ENCODE data around the gene FHIT. TPM values are rescaled to one million over a fixed set of nuclear protein-coding genes. Genes with fewer than 3 reads are reported as not detected.
A peak's percentile ranks its signal among the peaks of the same experiment; 100 is the strongest.

The FHIT gene
- polyA plus RNA-seq, 1 donor: 35.8 TPM

DNA sequence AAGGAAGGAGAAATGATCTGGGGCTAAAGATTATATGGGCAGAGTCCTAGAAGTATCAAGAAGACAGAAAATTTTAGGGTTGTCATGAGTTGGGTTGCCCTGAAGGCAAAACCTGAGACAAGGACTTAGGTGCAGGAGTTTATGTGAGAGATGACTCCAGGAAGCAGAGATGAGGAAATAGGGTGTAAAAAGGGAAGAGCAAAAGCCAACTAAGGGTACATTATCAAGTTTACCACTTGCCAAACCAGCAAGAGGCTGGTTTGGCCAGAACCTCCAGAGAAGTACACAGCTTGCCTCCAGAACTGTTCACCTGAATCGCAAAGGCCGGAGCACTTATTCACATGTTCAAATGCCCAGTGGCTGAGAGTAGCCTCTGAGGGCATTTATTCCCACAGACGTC lies 116.7 kb downstream of the FHIT start:
- Histone ChIP-seq H3K36me3 (ENCODE audit: control insufficient read depth, insufficient read depth, low read length) (no peaks in the 10 kb centered on the region), H3K4me1 (ENCODE audit: control insufficient read depth, insufficient read depth, low read length) (no peaks in the 10 kb centered on the region), H3K27ac (ENCODE audit: low read length) (no peak overlapping the region), H3K4me3 (ENCODE audit: low read length) (no peak overlapping the region), H3K27me3 (ENCODE audit: control insufficient read depth, insufficient read depth, low read length) (no peaks in the 10 kb centered on the region), H3K9me3 (ENCODE audit: control insufficient read depth, low read depth, low read length) (no peaks in the 10 kb centered on the region)
- no peak for DNase-seq
- no CpG with 5 or more reads among the region's 3 CpGs for WGBS (ENCODE audit: insufficient coverage, low lambda C conversion rate)

DNA sequence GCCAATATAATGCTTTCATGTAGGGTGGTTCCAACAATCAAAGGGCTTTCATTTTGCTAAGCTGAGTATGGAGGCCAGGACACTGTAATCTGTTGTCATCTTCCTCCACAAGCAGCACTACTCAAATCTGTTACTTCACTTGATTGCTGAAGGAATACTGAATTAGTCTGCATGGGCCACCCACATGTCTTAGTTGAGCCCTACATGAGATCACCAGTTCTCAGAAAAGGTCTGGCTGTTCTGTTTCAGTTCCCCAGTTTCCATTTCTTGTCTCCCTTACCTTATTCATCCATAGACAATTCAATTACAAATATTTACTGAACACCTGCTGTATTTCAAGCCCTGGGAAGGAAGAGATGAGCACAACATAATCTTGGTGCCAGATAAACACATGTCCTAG lies 119.2 kb downstream of the FHIT start:
- Histone ChIP-seq H3K4me3 (ENCODE audit: low read length) (no peak overlapping the region), H3K36me3 (ENCODE audit: control insufficient read depth, insufficient read depth, low read length) (no peaks in the 10 kb centered on the region), H3K9me3 (ENCODE audit: control insufficient read depth, low read depth, low read length) (no peaks in the 10 kb centered on the region), H3K27me3 (ENCODE audit: control insufficient read depth, insufficient read depth, low read length) (no peaks in the 10 kb centered on the region), H3K27ac (ENCODE audit: low read length) (no peak overlapping the region), H3K4me1 (ENCODE audit: control insufficient read depth, insufficient read depth, low read length) (no peaks in the 10 kb centered on the region)
- no peak for DNase-seq

DNA sequence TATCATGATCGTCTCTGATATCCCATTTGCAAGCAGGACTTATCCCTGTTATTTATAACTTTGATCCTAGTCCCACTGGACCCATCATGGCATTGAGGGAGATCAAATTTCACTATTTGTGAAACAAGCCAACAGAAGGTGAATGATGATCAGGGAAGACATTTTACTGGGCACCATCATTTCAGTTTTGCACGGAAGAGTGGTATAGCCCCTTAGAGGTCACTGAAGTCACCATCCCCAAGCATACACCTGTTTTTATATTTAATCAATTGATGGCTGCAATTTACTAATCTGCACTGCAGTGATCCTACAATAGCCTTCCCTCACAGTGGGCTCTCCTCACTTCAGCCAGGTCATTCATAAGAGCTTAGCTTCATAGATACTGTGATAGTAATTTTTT lies 132.4 kb downstream of the FHIT start:
- no peaks in the 10 kb centered on the region for H3K9me3 ChIP-seq (ENCODE audit: control insufficient read depth, low read depth, low read length)
- WGBS (ENCODE audit: insufficient coverage, low lambda C conversion rate): no CpG with 5 or more reads among the region's 2 CpGs
- H3K36me3 ChIP-seq (ENCODE audit: control insufficient read depth, insufficient read depth, low read length): no peaks in the 10 kb centered on the region
- H3K4me3 ChIP-seq (ENCODE audit: low read length): no peak overlapping the region
- H3K27ac ChIP-seq (ENCODE audit: low read length): no peak overlapping the region
- no peaks in the 10 kb centered on the region for H3K4me1 ChIP-seq (ENCODE audit: control insufficient read depth, insufficient read depth, low read length)
- no peaks in the 10 kb centered on the region for H3K27me3 ChIP-seq (ENCODE audit: control insufficient read depth, insufficient read depth, low read length)
- no peak for DNase-seq

DNA sequence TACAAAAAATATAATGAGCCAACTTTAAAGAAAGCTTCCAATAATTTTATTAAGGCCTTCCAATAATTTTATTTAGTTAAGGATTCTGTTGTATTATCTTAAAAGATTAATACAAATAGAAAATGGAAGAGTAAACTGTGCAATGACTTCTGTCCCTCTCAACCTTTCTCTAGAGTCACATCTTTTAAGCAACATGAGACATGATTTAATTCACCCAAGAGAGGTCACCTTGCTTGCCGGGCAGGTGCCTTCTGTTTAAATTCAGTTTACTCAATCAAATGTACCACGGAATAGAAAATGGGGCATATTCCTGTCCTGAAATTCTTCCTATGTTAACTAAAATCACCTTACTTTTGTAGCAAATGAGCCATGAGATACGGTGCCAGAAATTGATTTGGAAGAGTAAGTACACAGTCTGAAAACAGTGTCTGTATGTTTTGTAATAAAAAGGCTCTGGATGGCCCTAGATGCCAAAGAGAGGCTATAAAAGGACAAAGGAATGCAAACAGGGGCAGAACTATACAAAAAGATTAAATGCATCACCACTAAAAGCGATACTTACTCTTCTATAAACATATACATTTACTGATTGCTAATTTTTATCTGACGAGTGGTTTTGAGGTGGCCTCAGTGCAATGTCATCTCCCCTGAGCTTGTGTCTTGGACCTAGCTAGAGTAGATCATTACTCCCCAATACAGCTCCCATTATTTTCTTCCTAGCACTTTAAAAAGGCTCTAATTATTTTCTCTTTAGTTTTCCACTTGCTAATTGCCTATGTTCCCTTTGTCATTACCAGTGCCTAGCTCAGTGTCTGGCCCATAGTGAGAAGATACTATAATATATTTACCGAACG lies 134.0 kb downstream of the FHIT start:
- no peaks in the 10 kb centered on the region for H3K36me3 ChIP-seq (ENCODE audit: control insufficient read depth, insufficient read depth, low read length)
- no peak overlapping the region for H3K4me3 ChIP-seq (ENCODE audit: low read length)
- H3K27me3 ChIP-seq (ENCODE audit: control insufficient read depth, insufficient read depth, low read length): no peaks in the 10 kb centered on the region
- no peak for DNase-seq
- H3K9me3 ChIP-seq (ENCODE audit: control insufficient read depth, low read depth, low read length): no peaks in the 10 kb centered on the region
- WGBS (ENCODE audit: insufficient coverage, low lambda C conversion rate): 93% methylated on average over 3 of the region's 7 CpGs
- H3K4me1 ChIP-seq (ENCODE audit: control insufficient read depth, insufficient read depth, low read length): no peaks in the 10 kb centered on the region
- no peak overlapping the region for H3K27ac ChIP-seq (ENCODE audit: low read length)

DNA sequence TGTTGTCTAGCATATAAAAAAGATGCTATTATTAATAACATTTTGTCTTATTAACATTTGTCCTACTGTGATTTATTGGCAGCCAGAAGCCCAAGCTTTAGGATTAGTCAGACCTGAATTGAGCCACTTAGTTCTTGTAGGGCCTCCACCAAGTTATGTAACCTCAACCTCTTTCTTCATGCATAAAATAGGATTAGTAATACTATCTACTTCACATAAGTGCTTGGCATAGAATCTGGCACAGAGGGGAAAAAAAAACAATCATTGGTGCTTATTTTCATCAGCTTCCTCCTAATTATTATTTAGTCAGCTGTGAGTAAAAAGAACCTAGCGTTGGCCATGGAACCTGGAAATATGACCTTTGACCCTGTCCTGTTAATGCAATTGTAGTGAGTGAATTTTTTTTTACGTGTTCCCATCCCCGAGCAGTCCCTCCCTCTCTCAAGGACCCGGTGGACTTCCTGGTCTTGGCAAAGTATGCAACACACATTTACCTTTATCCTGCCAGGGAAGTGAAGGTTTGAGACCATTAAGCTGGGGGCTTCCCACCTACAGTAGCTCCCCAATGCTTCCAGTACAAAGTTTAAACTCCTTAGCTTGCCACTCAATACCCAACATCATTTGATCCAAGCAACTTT lies 136.8 kb downstream of the FHIT start:
- no peak overlapping the region for H3K27ac ChIP-seq (ENCODE audit: low read length)
- no peaks in the 10 kb centered on the region for H3K9me3 ChIP-seq (ENCODE audit: control insufficient read depth, low read depth, low read length)
- H3K4me3 ChIP-seq (ENCODE audit: low read length): no peak overlapping the region
- H3K36me3 ChIP-seq (ENCODE audit: control insufficient read depth, insufficient read depth, low read length): no peaks in the 10 kb centered on the region
- no peaks in the 10 kb centered on the region for H3K4me1 ChIP-seq (ENCODE audit: control insufficient read depth, insufficient read depth, low read length)
- DNase-seq: peak in 1 of 2 donors; percentile 9
- WGBS (ENCODE audit: insufficient coverage, low lambda C conversion rate): no CpG with 5 or more reads among the region's 4 CpGs
- no peaks in the 10 kb centered on the region for H3K27me3 ChIP-seq (ENCODE audit: control insufficient read depth, insufficient read depth, low read length)

DNA sequence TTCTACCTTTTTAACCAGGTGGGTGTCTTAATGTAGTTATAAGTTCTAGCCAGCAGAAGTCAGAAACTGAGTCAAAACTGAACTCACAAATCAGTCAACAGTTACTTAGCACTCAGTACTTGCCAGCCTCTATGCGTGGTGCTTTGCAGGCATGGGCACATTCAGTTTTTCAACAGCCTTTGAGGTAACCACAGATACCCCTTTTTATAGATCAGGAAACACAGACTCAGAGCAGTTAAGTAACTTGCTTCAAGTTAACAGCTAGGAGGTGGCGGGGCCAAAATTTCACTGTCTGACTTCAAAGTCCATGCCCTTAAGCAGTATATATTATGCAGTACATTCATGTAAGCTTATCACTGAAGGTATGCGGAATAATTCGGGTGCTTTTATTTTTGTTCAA lies 139.4 kb downstream of the FHIT start:
- no CpG with 5 or more reads among the region's 4 CpGs for WGBS (ENCODE audit: insufficient coverage, low lambda C conversion rate)
- no peaks in the 10 kb centered on the region for H3K4me1 ChIP-seq (ENCODE audit: control insufficient read depth, insufficient read depth, low read length)
- H3K9me3 ChIP-seq (ENCODE audit: control insufficient read depth, low read depth, low read length): no peaks in the 10 kb centered on the region
- no peaks in the 10 kb centered on the region for H3K36me3 ChIP-seq (ENCODE audit: control insufficient read depth, insufficient read depth, low read length)
- no peak overlapping the region for H3K27ac ChIP-seq (ENCODE audit: low read length)
- DNase-seq: no peak
- H3K27me3 ChIP-seq (ENCODE audit: control insufficient read depth, insufficient read depth, low read length): no peaks in the 10 kb centered on the region
- no peak overlapping the region for H3K4me3 ChIP-seq (ENCODE audit: low read length)

DNA sequence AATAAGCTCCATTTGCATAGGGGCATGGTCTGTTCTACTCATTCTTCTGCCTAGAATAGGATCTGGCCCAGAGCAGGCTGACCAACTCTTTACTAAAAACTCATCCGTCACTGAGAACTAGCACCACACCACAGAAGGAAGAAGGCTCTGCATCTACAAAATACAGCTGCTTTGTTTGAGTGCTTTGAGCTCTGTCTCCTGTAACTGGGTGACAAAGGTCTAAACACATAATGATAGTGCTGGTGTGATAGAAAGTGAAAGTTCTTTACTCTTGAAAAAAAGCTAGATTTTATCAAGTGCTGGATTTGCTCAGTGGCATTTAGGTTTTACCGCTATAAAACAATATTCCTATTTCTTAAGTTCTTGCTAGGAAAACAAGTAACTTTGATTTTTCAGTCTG lies 140.7 kb downstream of the FHIT start:
- WGBS (ENCODE audit: insufficient coverage, low lambda C conversion rate): no CpG with 5 or more reads among the region's 2 CpGs
- no peaks in the 10 kb centered on the region for H3K4me1 ChIP-seq (ENCODE audit: control insufficient read depth, insufficient read depth, low read length)

DNA sequence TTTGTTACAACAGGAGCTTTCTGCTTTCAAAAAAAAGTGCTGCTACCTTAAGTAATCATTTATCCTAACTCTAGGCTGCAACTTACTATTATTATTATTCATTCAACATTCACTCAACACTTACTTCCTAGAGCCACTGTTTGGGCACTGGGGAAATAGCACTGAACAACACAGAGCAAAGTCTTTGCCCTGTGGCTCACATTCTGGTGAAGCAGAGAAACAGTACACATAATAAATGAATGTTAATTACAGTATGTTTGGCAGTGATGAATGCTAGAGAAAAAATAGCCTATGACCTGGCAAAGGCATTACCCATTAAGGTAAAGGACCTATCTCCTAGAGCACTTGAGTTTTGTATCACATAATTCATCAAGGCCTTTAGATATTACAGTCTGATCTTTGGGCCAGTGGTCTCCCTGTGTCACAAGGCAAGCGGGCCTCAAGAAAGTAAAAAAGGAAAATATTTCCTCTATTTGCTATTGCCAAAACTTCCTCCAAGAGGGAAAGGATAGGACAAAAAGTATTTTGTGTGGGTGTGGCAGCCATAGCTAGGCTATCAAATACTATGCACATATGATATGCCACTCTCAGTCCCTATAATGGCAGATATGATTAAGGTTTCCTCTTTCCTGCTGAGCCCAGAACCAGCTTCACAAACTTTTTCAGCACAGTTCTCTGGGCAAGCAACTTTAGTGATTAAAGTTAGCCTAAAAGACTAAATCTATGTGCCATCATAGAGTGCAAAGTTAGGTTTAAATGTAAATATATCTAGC lies 142.8 kb downstream of the FHIT start:
- Histone ChIP-seq H3K27me3 (ENCODE audit: control insufficient read depth, insufficient read depth, low read length) (no peaks in the 10 kb centered on the region), H3K4me3 (ENCODE audit: low read length) (no peak overlapping the region), H3K27ac (ENCODE audit: low read length) (no peak overlapping the region), H3K36me3 (ENCODE audit: control insufficient read depth, insufficient read depth, low read length) (no peaks in the 10 kb centered on the region), H3K4me1 (ENCODE audit: control insufficient read depth, insufficient read depth, low read length) (no peaks in the 10 kb centered on the region), H3K9me3 (ENCODE audit: control insufficient read depth, low read depth, low read length) (no peaks in the 10 kb centered on the region)
- WGBS (ENCODE audit: insufficient coverage, low lambda C conversion rate): no CpG with 5 or more reads among the region's 1 CpG
- DNase-seq: no peak

More for the DNA sequence above, 140.7 kb downstream of the FHIT start:
- peak in 1 of 2 donors; percentile 27 for DNase-seq
- Histone ChIP-seq H3K27me3 (ENCODE audit: control insufficient read depth, insufficient read depth, low read length) (no peaks in the 10 kb centered on the region), H3K4me3 (ENCODE audit: low read length) (no peak overlapping the region), H3K27ac (ENCODE audit: low read length) (no peak overlapping the region), H3K36me3 (ENCODE audit: control insufficient read depth, insufficient read depth, low read length) (no peaks in the 10 kb centered on the region), H3K9me3 (ENCODE audit: control insufficient read depth, low read depth, low read length) (no peaks in the 10 kb centered on the region)

DNA sequence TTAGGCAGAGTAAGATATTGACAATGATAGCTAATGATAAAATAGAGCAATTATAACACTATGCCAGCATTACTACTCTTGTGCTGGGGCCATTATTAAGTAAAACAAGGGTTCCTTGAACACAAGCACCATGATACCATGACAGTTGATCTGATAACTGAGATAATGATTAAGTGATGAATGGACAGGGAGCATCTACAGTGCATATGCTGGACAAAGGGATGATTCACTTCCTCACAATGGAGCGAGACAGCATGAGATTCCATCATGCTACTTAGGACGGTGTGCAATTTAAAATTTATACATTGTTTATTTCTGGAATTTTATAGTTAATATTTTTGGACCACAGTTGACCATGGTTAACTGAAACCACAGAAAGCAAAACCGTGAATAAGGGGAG lies 156.6 kb downstream of the FHIT start:
- no peak overlapping the region for H3K27ac ChIP-seq (ENCODE audit: low read length)
- 100% methylated on average over 1 of the region's 3 CpGs for WGBS (ENCODE audit: insufficient coverage, low lambda C conversion rate)
- DNase-seq: no peak
- no peak overlapping the region for H3K4me3 ChIP-seq (ENCODE audit: low read length)
- H3K9me3 ChIP-seq (ENCODE audit: control insufficient read depth, low read depth, low read length): no peaks in the 10 kb centered on the region
- no peaks in the 10 kb centered on the region for H3K27me3 ChIP-seq (ENCODE audit: control insufficient read depth, insufficient read depth, low read length)
- no peaks in the 10 kb centered on the region for H3K36me3 ChIP-seq (ENCODE audit: control insufficient read depth, insufficient read depth, low read length)
- H3K4me1 ChIP-seq (ENCODE audit: control insufficient read depth, insufficient read depth, low read length): no peaks in the 10 kb centered on the region

DNA sequence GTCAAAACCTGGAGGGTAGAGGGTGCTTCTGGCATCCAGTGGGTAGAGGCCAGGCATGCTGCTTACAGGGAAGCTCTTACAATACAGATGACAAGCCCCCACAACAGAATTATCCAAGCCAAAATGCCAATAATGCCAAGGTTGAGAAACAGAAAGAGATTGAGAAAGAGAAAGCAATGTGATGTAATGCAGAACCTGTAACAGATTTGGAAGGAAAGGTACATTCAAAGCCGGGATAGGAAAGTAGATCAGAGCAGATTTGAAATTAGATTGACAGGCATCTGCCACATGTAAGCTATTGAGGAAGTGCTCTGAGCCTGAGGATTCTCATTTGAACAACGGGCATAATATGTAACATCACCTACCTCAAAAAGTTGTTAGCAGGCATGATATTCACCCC lies 157.9 kb downstream of the FHIT start:
- Histone ChIP-seq H3K36me3 (ENCODE audit: control insufficient read depth, insufficient read depth, low read length) (no peaks in the 10 kb centered on the region), H3K4me1 (ENCODE audit: control insufficient read depth, insufficient read depth, low read length) (no peaks in the 10 kb centered on the region), H3K9me3 (ENCODE audit: control insufficient read depth, low read depth, low read length) (no peaks in the 10 kb centered on the region), H3K27me3 (ENCODE audit: control insufficient read depth, insufficient read depth, low read length) (no peaks in the 10 kb centered on the region), H3K4me3 (ENCODE audit: low read length) (no peak overlapping the region), H3K27ac (ENCODE audit: low read length) (no peak overlapping the region)
- 83% methylated on average over 1 of the region's 2 CpGs for WGBS (ENCODE audit: insufficient coverage, low lambda C conversion rate)
- no peak for DNase-seq

All from large intestine (tissue), 3 donors.